NCI-H187 (cell line): ENCODE results near the gene FXYD7.
"Not testable (repeated sequence)": the region's sequence is repeated elsewhere in the genome, so short reads cannot be mapped to it uniquely, and the experiment has no call there.

Source experiments
- DNase-seq, 2 experiments: peaks; one replicate each; lab custom pipeline; 2025; lab: John Stamatoyannopoulos, UW

Gene FXYD7, protein sequence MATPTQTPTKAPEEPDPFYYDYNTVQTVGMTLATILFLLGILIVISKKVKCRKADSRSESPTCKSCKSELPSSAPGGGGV

GRCh38 chr19:35143231-35143715 lies at the start of gene FXYD7:
TSS of gene FXYD7 (plus strand) at chr19:35143255. CDS start at chr19:35143334, 79 bp downstream.
- DNase-seq, result no peak

- DNase-seq, result no peak
Measured at GRCh38 chr19:35093430-35093829, 49.6 kb upstream of the FXYD7 start.

DNA sequence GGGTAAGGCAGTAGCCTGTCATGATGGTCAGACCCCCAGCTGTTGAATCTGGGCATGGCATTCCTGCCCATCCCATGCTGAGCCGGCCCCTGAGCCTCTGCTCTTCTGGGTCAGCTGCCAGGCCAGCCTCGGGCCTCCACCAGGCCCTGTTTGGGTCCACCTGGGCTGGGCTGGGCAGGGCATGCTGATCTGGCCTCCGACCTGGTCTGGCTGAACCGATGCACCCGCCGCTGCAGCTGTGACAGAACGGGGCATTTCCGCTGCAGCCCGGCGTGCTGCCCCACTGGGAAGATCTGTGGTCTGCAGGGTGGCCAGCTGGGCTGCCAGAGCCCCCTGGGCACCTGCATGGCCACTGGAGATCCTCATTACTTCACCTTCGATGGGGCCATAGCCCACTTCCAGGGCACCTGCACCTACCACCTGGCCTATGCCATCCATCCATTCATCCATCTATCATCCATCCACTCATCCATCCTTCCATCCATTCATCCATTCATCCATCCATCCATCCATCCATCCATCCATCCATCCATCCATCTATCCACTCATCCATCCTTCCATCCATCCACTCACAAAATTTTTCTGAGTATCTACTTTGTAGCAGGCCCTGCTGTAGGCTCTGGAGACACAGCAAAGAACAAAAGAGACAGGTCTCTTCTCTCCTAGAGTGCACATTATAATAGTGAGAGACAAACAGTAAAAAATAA lies 49.0 kb upstream of the FXYD7 start:
- no peak for DNase-seq

- DNase-seq, result no peak
Measured at GRCh38 chr19:35094656-35095055, 48.4 kb upstream of the FXYD7 start.

DNA sequence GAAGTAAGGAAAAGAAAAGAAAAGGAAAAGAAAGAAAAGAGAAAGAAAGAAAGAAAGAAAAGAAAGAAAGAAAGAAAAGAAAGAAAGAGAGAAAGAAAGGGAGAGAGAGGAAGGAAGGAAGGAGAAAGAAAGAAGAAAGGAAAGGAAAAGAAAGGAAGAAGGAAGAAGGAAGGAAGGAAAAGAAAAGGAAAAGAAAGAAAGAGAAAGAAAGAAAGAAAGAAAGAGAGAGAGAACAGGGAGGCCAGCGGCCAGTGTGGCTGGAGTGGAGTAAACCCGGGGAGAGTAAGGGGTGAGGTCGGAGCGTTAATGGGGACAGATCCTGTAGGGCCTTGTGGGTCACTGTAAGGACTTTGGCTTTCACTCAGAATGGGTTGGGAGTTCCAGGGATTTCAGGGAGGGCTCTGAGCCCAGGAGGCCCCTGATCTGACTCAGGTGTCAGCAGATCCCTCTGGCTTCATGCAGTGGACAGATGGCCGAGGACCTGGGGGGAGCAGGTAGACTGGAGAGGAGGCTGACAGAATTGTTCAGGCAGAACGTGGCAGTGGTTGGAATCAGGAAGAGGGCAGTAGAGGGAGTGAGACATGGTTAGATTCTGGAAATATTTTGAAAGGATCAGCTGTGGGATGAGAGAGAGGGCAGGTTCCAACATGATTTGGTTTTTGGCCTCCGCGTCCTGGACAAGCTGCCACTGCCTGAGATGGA lies 47.2 kb upstream of the FXYD7 start:
- DNase-seq, result no peak

DNA sequence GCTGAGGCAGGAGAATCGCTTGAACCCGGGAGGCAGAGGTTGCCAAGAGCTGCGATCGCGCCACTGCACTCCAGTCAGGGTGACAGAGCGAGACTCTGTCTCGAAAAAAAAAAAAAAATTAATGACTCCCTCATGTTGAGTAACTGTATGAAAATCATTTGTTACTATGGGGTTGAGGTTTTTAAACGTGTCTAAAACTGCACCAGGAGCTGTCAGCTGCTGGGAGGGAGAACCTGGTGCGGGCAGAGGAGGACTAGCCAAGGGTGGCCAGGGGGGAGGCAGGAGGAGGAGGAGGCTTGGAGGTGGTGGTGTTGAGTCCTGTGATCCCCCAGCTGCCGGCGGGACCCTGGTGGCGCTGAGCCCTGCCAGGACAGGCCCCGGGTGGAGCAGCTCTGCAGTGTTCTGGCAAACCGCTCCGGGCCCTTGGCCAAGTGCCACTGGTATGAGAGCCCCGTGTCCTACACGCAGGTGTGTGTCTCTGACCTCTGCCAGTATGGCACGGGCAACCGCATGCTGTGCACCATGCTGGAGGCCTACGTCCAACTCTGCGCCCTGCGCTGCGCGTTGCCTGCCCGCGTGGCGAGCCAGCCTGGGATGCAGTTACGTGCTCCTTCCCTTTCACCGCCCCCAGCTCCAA lies 44.5 kb upstream of the FXYD7 start:
- DNase-seq, result no peak

DNA sequence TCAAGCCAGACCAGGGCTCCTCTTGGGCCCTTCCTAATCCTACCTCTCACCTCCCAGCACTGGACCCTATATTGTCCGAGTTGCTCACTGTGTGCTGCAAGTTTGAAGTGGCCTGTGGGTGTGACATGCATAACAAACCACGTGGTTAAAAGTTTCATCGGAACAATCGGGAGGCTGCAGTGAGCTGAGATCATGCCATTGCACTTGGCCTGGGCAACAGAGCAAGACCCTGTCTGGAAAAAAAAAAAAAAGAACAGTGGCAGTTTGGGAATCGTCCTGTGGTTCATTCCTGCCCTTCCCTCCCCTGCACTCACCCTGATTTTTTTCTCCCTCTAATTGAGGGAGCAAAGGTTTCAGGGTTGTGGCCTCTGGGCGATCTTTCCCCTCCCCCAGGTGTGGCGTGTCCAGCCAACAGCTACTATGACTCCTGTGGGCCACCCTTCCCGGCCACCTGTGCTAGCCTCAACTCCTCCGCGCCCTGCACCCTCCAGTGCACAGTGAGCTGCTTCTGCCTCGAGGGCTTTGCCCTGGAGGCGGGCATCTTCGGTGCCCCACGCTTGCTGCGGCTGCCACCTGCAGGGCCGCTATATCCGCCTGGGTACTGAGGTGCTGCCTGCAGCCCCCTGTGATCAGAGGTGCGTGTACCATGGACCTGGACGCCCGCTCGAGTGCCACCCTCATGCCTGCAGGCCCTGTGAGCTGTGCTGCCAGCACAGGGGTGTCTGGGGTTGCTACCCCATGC lies 43.7 kb upstream of the FXYD7 start:
- DNase-seq, result no peak

GRCh38 chr19:35099897-35100275 lies 43.2 kb upstream of the FXYD7 start:
- DNase-seq, result no peak

- no peak for DNase-seq
Measured at GRCh38 chr19:35100588-35101533, 42.2 kb upstream of the FXYD7 start.

DNA sequence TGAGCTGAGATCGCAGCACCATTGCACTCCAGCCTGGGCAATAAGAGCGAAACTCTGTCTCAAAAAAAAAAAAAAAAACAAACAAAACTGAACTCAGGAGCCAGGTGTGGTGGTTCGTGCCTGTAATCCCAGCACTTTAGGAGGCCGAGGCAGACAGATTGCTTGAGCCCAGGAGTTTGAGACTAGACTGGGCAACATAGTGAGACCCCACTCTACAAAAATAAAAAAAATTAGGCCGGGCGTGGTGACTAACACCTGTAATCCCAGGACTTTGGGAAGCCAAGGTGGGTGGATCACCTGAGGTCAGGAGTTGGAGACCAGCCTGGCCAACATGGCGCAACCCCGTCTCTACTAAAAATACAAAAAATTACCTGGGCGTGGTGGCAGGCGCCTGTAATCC lies 41.1 kb upstream of the FXYD7 start:
- not testable (repeated sequence) for DNase-seq

DNA sequence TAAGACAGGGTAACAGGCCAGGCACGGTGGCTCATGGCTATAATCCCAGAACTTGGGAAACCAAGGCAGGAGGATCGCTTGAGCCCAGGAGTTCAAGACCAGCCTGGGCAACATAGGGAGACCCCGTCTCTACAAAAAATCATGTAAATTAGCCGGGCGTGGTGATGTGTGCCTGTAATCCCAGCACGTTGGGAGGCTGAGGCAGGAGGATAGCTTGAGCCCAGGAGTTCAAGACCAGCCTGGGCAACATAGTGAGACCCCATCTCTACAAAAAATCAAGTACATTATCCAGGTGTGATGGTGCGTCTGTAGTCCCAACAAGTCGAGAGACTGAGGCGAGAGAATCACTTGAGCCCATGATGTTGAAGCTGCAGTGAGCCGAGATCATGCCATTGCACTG lies 39.4 kb upstream of the FXYD7 start:
- not testable (repeated sequence) for DNase-seq

DNA sequence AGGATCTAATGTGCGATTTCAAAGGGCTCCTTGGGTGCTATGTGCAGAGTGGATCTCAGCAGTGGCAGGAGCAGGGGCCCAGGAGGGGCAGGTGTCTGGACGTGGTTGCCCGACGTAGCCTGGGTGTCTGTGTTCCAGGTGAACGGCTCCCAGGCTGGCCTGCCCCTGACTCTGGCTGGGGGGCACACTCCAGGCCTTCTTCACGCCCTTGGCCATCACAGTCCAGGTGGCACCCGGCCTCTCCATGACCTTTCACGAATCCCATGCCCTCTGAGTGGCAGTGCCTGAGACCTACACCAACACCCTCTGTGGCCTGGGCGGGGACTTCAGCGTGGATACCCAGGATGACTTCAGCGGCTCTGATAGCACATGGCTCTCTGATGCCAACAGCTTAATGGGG lies 38.7 kb upstream of the FXYD7 start:
- no peak for DNase-seq

DNA sequence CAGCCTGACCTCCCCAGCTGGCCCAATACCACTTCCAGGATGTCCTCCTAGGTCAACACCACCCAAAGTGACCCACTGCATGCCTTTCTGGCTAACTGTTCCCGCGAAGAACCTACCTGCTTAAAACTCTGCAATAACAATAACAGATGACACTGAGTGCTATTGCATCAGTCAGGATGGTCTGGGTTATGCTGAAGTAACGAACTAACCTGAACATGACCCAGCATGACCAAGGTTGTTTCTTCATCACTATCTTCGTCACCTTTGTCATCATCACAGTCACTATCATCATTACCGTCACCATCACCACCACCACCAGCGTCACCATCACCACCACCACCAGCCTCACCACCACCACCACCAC lies 38.0 kb upstream of the FXYD7 start:
- DNase-seq, result no peak

DNA sequence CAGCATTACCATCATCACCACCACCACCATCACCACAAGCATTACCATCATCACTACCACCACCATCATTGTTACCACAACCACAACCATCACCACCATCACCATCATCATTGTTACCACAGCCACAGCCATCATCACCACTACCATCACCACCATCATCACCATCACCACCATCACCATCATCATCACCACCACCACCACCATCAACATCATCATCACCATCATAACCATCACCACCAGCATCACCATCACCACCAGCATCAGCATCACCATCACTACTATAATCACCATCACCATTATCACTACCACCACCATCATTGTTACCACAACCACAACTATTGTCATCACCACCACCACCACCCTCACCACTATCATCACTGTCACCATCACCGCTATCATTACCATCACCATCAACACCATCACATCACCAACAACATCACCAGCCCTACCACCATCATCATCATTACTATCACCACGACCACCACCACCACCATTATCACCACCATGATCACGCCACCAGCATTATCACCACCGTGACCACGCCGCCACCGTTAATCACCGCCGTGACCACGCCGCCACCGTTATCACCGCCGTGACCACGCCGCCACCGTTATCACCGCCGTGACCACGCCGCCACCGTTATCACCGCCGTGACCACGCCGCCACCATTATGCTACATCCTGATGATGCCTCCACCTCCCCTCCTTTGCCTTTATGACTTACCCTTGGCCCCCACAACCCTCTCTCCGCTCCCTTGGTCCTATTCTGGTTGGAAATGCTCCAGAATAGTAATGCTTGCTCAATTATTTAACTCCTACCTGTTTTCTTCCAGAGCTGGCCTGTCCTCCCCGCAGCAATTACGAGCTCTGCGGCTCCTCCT lies 37.4 kb upstream of the FXYD7 start:
- DNase-seq, result no peak

- DNase-seq, result no peak
Measured at GRCh38 chr19:35106291-35106583, 36.8 kb upstream of the FXYD7 start.

GRCh38 chr19:35106898-35107541 lies 36.0 kb upstream of the FXYD7 start:
- DNase-seq, result no peak

GRCh38 chr19:35107545-35107944 lies 35.5 kb upstream of the FXYD7 start:
- no peak for DNase-seq

GRCh38 chr19:35108730-35109129 lies 34.3 kb upstream of the FXYD7 start:
- no peak for DNase-seq

GRCh38 chr19:35109395-35110112 lies 33.5 kb upstream of the FXYD7 start:
- DNase-seq, result no peak
